Activated T-cell treated with anti-CD3 and anti-CD28 coated beads, Interleukin-2, amount 50 U/mL, for 72 hours (primary cell): Measurements from ENCODE around the gene OBSCN. TPM values are rescaled to one million over a fixed set of nuclear protein-coding genes. Genes with fewer than 3 reads are reported as not detected.
A peak's percentile ranks its signal among the peaks of the same experiment; 100 is the strongest.

Source experiments
- ATAC-seq, 2 donors: fragments of 150-1000 bp; cut with Tn5 transposase; replicated peaks in 1 of 2; 2 replicates each; pipeline ENCODE4 v1.10.0; 2021; ENCODE audit warnings: moderate library complexity in 2 of 2, mild to moderate bottlenecking in 1 of 2
- DNase-seq, 2 donors: peaks; one replicate each; pipeline ENCODE4 v3.0.0; 2021 to 2022; ENCODE audit warnings: mixed read lengths in 1 of 2
- H3K27ac Mint-ChIP-seq: one replicate; pipeline ENCODE4 v1.8.0; 2022; ENCODE audit warnings: mild to moderate bottlenecking, moderate library complexity, mixed read lengths
- H3K27me3 Mint-ChIP-seq: one replicate; pipeline ENCODE4 v1.8.0; 2022; ENCODE audit warnings: low read depth, mixed read lengths
- H3K36me3 Mint-ChIP-seq, 2 donors: one replicate each; pipeline ENCODE4 v1.8.0; 2022; ENCODE audit warnings: mixed read lengths in 2 of 2, mild to moderate bottlenecking in 1 of 2; ENCODE audit not compliant: insufficient read depth in 2 of 2
- H3K4me1 Mint-ChIP-seq: one replicate; pipeline ENCODE4 v1.8.0; 2022; ENCODE audit warnings: low read depth, mixed read lengths
- H3K4me3 Mint-ChIP-seq, 2 donors: one replicate each; pipeline ENCODE4 v1.8.0; 2022; ENCODE audit warnings: mild to moderate bottlenecking in 2 of 2, mixed read lengths in 2 of 2, moderate library complexity in 2 of 2
- H3K9me3 Mint-ChIP-seq, 2 donors: one replicate each; pipeline ENCODE4 v1.8.0; 2022; ENCODE audit warnings: mixed read lengths in 2 of 2
- total RNA-seq, 2 donors: library from RNA; stranded (reverse); gene quantifications; one replicate each; pipeline ENCODE4 v1.2.3, GENCODE V29; 2022

Gene OBSCN
- total RNA-seq, 2 donors from 2014 or later = 25.0 to 27.7 TPM

GRCh38 chr1:228337031-228337564 lies 129.3 kb downstream of the OBSCN start:
- DNase-seq (peak in 1 of 2 donors; percentile 0), ATAC-seq (no peak)
- H3K4me3 Mint-ChIP-seq = no peak overlapping the region
- H3K4me1 Mint-ChIP-seq = no peaks in the 10 kb centered on the region
- H3K9me3 Mint-ChIP-seq = no peaks in the 10 kb centered on the region
- H3K27ac Mint-ChIP-seq = no peak overlapping the region
- no peaks in the 10 kb centered on the region for H3K27me3 Mint-ChIP-seq
- no peaks in the 10 kb centered on the region for H3K36me3 Mint-ChIP-seq

DNA sequence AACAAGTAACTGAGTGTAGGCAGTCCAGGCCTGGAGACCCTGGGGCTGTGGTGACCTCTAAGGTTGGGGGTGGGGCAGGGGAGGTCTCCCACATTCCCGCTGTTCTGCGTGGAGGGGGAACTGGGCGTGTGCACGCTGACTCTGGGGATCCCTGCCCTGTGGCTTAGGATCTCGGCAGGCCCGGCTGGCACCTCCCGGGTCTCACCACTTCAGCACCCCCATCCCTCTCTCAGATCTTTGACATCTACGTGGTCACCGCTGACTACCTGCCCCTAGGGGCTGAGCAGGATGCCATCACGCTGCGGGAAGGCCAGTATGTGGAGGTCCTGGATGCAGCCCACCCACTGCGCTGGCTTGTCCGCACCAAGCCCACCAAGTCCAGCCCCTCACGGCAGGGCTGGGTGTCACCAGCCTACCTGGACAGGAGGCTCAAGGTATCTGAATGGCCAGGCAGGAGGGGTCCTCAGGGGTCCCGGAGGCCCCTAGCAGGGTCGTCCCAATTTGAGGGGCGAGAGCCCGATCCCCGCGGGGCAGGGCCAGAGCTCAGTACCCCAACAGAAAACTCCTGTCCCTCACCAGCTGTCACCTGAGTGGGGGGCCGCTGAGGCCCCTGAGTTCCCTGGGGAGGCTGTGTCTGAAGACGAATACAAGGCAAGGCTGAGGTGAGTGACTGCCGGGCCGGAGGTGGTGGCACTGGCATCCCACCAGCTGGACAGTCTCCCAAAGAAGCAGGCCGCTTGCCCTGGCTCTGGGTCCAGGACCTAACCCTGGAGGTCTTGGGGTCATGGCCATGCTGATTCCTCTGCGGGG lies 130.1 kb downstream of the OBSCN start:
- H3K4me1 Mint-ChIP-seq = no peaks in the 10 kb centered on the region
- no peaks in the 10 kb centered on the region for H3K27me3 Mint-ChIP-seq
- DNase-seq (no peak), ATAC-seq (no peak)
- H3K27ac Mint-ChIP-seq = no peak overlapping the region
- no peak overlapping the region for H3K4me3 Mint-ChIP-seq
- no peaks in the 10 kb centered on the region for H3K9me3 Mint-ChIP-seq
- H3K36me3 Mint-ChIP-seq = no peaks in the 10 kb centered on the region

DNA sequence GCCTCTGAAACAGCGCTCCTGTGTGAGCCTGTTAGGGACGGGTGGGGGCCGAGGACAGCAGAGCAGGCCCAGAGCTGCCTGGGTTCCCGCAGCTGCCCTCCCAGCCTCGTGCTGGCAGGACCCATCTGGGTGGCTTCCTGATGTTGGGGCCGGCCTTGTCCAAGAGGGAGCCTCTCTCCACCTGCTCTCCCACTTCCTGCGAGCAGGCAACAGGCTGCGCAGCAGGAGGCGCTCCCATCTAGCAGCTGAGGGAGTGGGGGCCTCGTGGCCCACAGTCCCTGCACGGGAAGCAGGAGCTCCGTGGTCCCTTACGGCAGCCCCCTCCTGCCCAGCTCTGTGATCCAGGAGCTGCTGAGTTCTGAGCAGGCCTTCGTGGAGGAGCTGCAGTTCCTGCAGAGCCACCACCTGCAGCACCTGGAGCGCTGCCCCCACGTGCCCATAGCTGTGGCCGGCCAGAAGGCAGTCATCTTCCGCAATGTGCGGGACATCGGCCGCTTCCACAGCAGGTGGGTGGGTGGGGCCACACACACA lies 130.7 kb downstream of the OBSCN start:
- no peak overlapping the region for H3K27ac Mint-ChIP-seq

DNA sequence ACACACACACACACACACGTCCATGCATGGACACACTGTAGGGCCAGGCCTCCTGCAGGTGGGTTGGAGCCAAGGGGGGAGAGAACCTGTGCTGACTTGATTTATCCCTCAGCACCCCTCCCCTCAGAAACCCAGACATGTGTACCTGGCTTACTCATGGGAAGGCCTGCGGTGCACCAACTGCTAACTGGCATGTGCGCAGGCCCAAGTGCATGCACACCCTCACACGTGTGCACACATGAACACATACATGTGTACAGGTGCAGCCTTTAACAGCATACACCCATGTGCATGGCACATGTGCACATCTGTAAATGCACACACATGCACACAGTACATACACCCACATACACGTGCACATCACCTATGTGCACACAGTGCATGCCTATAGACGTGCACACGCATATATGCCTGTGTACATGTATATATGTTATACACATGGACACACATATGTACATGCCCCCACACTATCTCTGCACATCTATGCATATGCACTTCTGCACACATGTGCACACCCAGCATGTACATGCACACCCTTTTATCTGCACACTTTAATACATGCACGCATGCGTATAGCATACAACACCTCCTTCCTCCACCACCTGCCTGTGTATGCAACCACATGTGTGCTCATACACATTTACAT lies 131.3 kb downstream of the OBSCN start:
- ATAC-seq (no peak), DNase-seq (no peak)
- H3K4me1 Mint-ChIP-seq = no peaks in the 10 kb centered on the region
- no peaks in the 10 kb centered on the region for H3K27me3 Mint-ChIP-seq
- no peak overlapping the region for H3K4me3 Mint-ChIP-seq
- no peaks in the 10 kb centered on the region for H3K36me3 Mint-ChIP-seq
- peaks cover 0 to 5% of the 10 kb centered on the region in 2 donors for H3K9me3 Mint-ChIP-seq
- H3K27ac Mint-ChIP-seq = no peak overlapping the region

More for the DNA sequence above, 130.7 kb downstream of the OBSCN start:
- ATAC-seq (no peak), DNase-seq (no peak)
- Mint-ChIP-seq H3K9me3 (peaks cover 0 to 4% of the 10 kb centered on the region in 2 donors), H3K4me3 (no peak overlapping the region), H3K36me3 (no peaks in the 10 kb centered on the region), H3K27me3 (no peaks in the 10 kb centered on the region), H3K4me1 (no peaks in the 10 kb centered on the region)

DNA sequence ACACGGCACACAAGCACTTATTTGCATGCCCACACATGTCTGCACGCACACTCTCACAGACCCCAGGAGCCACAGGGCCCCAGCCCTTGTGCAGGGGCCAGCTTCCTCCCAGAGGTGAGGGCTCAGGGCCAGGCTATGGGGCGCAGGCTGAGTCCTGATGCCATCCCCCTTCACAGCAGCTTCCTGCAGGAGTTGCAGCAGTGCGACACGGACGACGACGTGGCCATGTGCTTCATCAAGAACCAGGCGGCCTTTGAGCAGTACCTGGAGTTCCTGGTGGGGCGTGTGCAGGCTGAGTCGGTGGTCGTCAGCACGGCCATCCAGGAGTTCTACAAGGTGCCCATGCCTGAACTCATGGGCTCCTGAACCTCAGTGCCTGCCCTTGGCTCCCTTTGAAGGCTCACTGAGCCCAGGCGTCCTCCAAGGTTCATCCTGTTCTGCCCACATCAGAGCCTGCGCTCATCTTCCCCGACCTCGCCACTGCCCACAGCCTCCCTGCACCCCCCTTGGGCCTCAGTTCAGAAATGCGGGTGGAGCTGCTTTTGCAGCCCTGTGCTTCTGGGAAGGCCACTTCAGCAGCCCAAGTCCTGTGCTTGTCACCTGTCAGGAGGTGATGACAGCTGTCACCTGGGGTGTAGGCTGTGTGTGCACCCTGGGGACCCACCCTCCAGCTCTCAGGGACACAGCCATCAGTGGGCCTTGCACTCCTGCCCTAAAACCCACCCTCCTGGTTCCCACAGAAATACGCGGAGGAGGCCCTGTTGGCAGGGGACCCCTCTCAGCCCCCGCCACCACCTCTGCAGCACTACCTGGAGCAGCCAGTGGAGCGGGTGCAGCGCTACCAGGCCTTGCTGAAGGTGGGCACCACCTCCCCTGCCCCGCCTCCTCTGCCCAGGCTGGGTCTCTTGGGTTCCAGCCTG lies 132.2 kb downstream of the OBSCN start:
- H3K4me3 Mint-ChIP-seq = no peak overlapping the region
- no peaks in the 10 kb centered on the region for H3K4me1 Mint-ChIP-seq
- no peaks in the 10 kb centered on the region for H3K27me3 Mint-ChIP-seq
- no peaks in the 10 kb centered on the region for H3K36me3 Mint-ChIP-seq
- no peak overlapping the region for H3K27ac Mint-ChIP-seq
- no peak for DNase-seq
- peaks cover 0 to 5% of the 10 kb centered on the region in 2 donors for H3K9me3 Mint-ChIP-seq
- no peak for ATAC-seq

GRCh38 chr1:228340686-228341449 lies 133.0 kb downstream of the OBSCN start:
- DNase-seq (no peak), ATAC-seq (no peak)
- no peak overlapping the region for H3K27ac Mint-ChIP-seq

DNA sequence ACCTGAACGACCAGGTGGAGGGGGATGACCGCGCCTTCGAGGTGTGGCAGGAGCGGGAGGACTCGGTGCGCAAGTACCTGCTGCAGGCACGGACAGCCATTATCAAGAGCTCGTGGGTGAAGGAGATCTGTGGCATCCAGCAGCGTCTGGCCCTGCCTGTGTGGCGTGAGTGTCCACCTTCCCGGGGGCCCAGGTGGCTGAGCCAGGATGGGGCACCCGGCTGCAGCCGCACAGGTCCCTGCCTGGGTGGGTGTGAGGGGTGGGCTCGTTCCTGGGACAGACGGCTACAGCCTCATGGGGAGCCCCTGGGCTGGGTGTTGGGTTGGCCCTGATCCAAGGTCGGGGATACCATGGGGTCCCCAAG lies 133.6 kb downstream of the OBSCN start:
- no peak for DNase-seq
- Mint-ChIP-seq H3K27me3 (no peaks in the 10 kb centered on the region), H3K9me3 (peaks cover 0 to 5% of the 10 kb centered on the region in 2 donors), H3K36me3 (no peaks in the 10 kb centered on the region), H3K4me1 (no peaks in the 10 kb centered on the region), H3K27ac (no peak overlapping the region), H3K4me3 (no peak overlapping the region)
- ATAC-seq = no peak

More at GRCh38 chr1:228340686-228341449, 133.0 kb downstream of the OBSCN start:
- H3K4me1 Mint-ChIP-seq = no peaks in the 10 kb centered on the region
- H3K27me3 Mint-ChIP-seq = no peaks in the 10 kb centered on the region
- no peaks in the 10 kb centered on the region for H3K36me3 Mint-ChIP-seq
- H3K4me3 Mint-ChIP-seq = no peak overlapping the region
- peaks cover 0 to 5% of the 10 kb centered on the region in 2 donors for H3K9me3 Mint-ChIP-seq

- DNase-seq = no peak
- H3K27ac Mint-ChIP-seq = no peak overlapping the region
- no peak for ATAC-seq
- peaks cover 0 to 5% of the 10 kb centered on the region in 2 donors for H3K9me3 Mint-ChIP-seq
- no peaks in the 10 kb centered on the region for H3K36me3 Mint-ChIP-seq
- no peaks in the 10 kb centered on the region for H3K4me1 Mint-ChIP-seq
- H3K4me3 Mint-ChIP-seq = no peak overlapping the region
- H3K27me3 Mint-ChIP-seq = no peaks in the 10 kb centered on the region
These were observed 134.2 kb downstream of the OBSCN start for GRCh38 chr1:228341814-228342626.

DNA sequence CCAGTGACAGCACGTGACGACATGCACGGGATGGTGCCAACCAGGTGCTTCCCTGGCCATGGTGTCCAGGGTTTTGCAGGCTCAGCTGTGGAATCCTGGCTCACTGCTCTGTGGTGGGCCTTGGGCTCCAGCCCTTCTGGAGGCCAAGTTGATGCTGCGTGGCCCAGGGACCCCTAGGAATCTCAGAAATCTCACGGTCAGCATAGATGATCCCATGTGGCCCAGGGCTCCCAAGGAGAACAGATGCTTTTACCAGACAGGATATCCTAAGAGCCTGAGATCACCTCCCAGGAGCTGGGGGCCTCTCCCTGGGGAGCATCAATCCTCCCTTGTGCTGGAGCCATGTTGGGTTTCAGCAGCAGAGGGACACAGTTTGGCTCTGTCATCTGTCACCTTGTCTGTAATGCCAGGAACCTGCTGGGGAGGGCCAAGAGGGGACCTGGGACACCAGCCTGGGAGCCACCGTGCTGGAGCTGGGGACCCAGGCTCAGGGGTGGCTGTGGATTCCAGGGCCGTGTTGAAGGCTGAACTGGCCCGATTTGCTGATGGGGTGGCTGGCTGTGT lies 134.9 kb downstream of the OBSCN start:
- ATAC-seq = no peak
- Mint-ChIP-seq H3K27me3 (no peaks in the 10 kb centered on the region), H3K4me3 (no peak overlapping the region), H3K4me1 (no peaks in the 10 kb centered on the region), H3K27ac (no peak overlapping the region), H3K9me3 (peaks cover 0 to 5% of the 10 kb centered on the region in 2 donors), H3K36me3 (no peaks in the 10 kb centered on the region)
- DNase-seq = peak in 1 of 2 donors; percentile 0

DNA sequence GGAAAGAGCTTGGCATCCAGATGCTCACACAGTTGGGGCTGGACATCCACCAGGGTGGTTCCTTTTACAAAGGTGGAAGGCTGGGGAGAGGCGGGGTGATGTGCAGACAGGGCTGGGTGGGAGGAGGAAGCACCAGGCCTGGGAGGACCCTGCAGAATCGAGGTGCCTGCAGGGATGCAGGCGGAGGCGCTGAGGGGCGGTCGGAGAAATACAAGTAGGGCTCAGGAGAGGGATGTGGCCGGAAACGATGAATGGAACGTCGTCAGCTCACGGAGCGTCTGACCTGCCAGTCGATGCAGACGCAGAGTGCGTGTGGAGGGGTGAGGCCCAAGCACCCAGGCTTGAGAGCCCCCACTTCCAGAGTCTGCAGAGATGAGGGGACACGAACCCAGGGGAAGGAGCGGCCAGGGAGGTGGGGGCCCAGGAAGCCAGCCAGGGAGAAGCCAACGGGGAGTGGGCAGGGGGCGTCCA lies 135.4 kb downstream of the OBSCN start:
- Mint-ChIP-seq H3K9me3 (peaks cover 0 to 5% of the 10 kb centered on the region in 2 donors), H3K27me3 (no peaks in the 10 kb centered on the region), H3K27ac (no peak overlapping the region), H3K4me3 (no peak overlapping the region), H3K4me1 (no peaks in the 10 kb centered on the region), H3K36me3 (no peaks in the 10 kb centered on the region)
- peak in 1 of 2 donors; percentile 0 for DNase-seq
- no peak for ATAC-seq

- H3K4me3 Mint-ChIP-seq = no peak overlapping the region
- no peaks in the 10 kb centered on the region for H3K4me1 Mint-ChIP-seq
- no peaks in the 10 kb centered on the region for H3K36me3 Mint-ChIP-seq
- DNase-seq (no peak), ATAC-seq (no peak)
- no peak overlapping the region for H3K27ac Mint-ChIP-seq
- no peaks in the 10 kb centered on the region for H3K27me3 Mint-ChIP-seq
- peaks cover 0 to 5% of the 10 kb centered on the region in 2 donors for H3K9me3 Mint-ChIP-seq
These were observed 136.8 kb downstream of the OBSCN start for GRCh38 chr1:228344631-228345072.
